GM12878 (cell line): ENCODE data around the gene NCS1. TPM values are rescaled to one million over a fixed set of nuclear protein-coding genes. Genes with fewer than 3 reads are reported as not detected.

Experiments used
- ATAC-seq: fragments of 200-7000 bp; cut with Tn5 transposase; 3 replicates; pipeline ENCODE4 v1.9.1; 2020; ENCODE audit warnings: mild to moderate bottlenecking, moderate library complexity
- BruUV-seq: library from RNA; stranded (reverse); fragments of 400-500 nt; replicated peaks from 2 replicates; lab custom pipeline; 2021; lab: Mats Ljungman, UMichigan
- CTCF ChIA-PET: fragments of 300-600 bp; sonication (Branson Sonifier 250); formaldehyde crosslinking; extraction: SDS; loops from one replicate; lab custom pipeline; 2021; ENCODE audit warnings: inconsistent platforms; lab: Yijun Ruan, JAX
- POLR2A ChIA-PET: fragments of 350-600 bp; formaldehyde crosslinking; extraction: SDS; loops from one replicate; lab custom pipeline; 2021; ENCODE audit warnings: inconsistent platforms; lab: Charles Lee
- RAD21 ChIA-PET: fragments of 300-600 bp; sonication (Branson Sonifier 250); formaldehyde crosslinking; loops from one replicate; lab custom pipeline; 2023; ENCODE audit warnings: antibody characterized with exemption; ENCODE audit not compliant: unreplicated experiment; lab: Charles Lee
- SMC1A ChIA-PET: fragments of 300-600 bp; sonication (Branson Sonifier 250); formaldehyde crosslinking; loops from one replicate; lab custom pipeline; 2023; ENCODE audit not compliant: unreplicated experiment, uncharacterized antibody; lab: Charles Lee
- DNase-seq: peaks from one replicate; pipeline ENCODE4 v3.0.0-alpha.2; 2011; ENCODE audit warnings: low read depth, low spot score
- FAIRE-seq: peaks from 3 replicates; lab custom pipeline; 2011; peaks lifted over from hg19 to GRCh38; lab: Jason Lieb, UNC
- H2AFZ ChIP-seq: 2 replicates; pipeline ENCODE4 v1.6.0; 2011; ENCODE audit warnings: low read depth, low read length, control low read depth; ENCODE audit not compliant: control insufficient read depth
- H3K27ac ChIP-seq: 2 replicates; pipeline ENCODE4 v1.5.1; 2011; ENCODE audit warnings: control low read depth; ENCODE audit not compliant: control insufficient read depth, insufficient read depth
- H3K27me3 ChIP-seq, 2 experiments: replicated peaks in 1 of 2; 2 replicates each; pipeline versions ENCODE4 v1.6.0 to v1.6.1; 2011; ENCODE audit warnings: low read length in 1 of 2; ENCODE audit not compliant: control insufficient read depth in 2 of 2, insufficient read depth in 2 of 2
- H3K36me3 ChIP-seq, 2 experiments: 2 replicates each; pipeline ENCODE4 v1.5.1; 2011; ENCODE audit warnings: low read length in 1 of 2; ENCODE audit not compliant: control insufficient read depth in 2 of 2, insufficient read depth in 2 of 2
- H3K4me1 ChIP-seq: 2 replicates; pipeline ENCODE4 v1.6.1; 2011; ENCODE audit warnings: mild to moderate bottlenecking, low read length, moderate library complexity, mixed read lengths; ENCODE audit not compliant: control insufficient read depth, insufficient read depth
- H3K4me2 ChIP-seq: 2 replicates; pipeline ENCODE4 v1.6.0; 2011; ENCODE audit warnings: control low read depth; ENCODE audit not compliant: control insufficient read depth, insufficient read depth
- H3K4me3 ChIP-seq: fragments of 200-600 bp; sonication (generic); 2 replicates; pipeline ENCODE4 v1.5.1; 2016
- H3K79me2 ChIP-seq: 2 replicates; pipeline ENCODE4 v1.6.0; 2011; ENCODE audit warnings: low read length; ENCODE audit not compliant: control insufficient read depth, insufficient read depth
- H3K9ac ChIP-seq: 2 replicates; pipeline ENCODE4 v1.8.0; 2011; ENCODE audit warnings: low read length, control low read depth, mixed read lengths; ENCODE audit not compliant: control insufficient read depth, insufficient read depth
- H3K9me3 ChIP-seq: replicated peaks from 3 replicates; pipeline ENCODE4 v1.5.1; 2011; ENCODE audit warnings: mild to moderate bottlenecking, low read length; ENCODE audit not compliant: control insufficient read depth, insufficient read depth
- H4K20me1 ChIP-seq: 2 replicates; pipeline ENCODE4 v1.6.0; 2011; ENCODE audit not compliant: control insufficient read depth, insufficient read depth
- HDGF ChIP-seq: fragments of 450-650 bp; IDR thresholded peaks from 2 replicates; pipeline ENCODE4 v1.6.1; 2016; ENCODE audit warnings: antibody characterized with exemption
- JUNB ChIP-seq: IDR thresholded peaks from 2 replicates; pipeline ENCODE4 v1.6.1; 2016; ENCODE audit warnings: antibody characterized with exemption, mild to moderate bottlenecking
- MTA2 ChIP-seq: fragments of 450-650 bp; IDR thresholded peaks from 2 replicates; pipeline ENCODE4 v1.6.1; 2016; ENCODE audit warnings: low read depth, mild to moderate bottlenecking, moderate library complexity
- NR2C1 ChIP-seq: fragments of 450-650 bp; IDR thresholded peaks from 2 replicates; pipeline ENCODE4 v1.6.1; 2017; ENCODE audit warnings: antibody characterized with exemption, mild to moderate bottlenecking, moderate library complexity
- PAX5 ChIP-seq: IDR thresholded peaks from 2 replicates; pipeline ENCODE4 v1.6.1; 2011; ENCODE audit warnings: low read depth, low read length, borderline replicate concordance
- RAD21 ChIP-seq: IDR thresholded peaks from 2 replicates; pipeline ENCODE4 v1.6.1; 2011; ENCODE audit warnings: mild to moderate bottlenecking, low read depth, low read length, moderate library complexity; ENCODE audit not compliant: insufficient read depth
- RELA ChIP-seq: fragments of 450-650 bp; IDR thresholded peaks from 2 replicates; pipeline ENCODE4 v1.8.0; 2014; ENCODE audit warnings: borderline replicate concordance; ENCODE audit not compliant: partially characterized antibody
- RFX5 ChIP-seq: IDR thresholded peaks from 2 replicates; pipeline ENCODE4 v1.6.1; 2011; ENCODE audit warnings: low read depth, low read length, improper control_type of control experiment
- SMAD5 ChIP-seq: IDR thresholded peaks from 2 replicates; pipeline ENCODE4 v1.6.1; 2016; ENCODE audit warnings: antibody characterized with exemption, low read depth
- ZNF687 ChIP-seq: fragments of 450-650 bp; IDR thresholded peaks from 2 replicates; pipeline ENCODE4 v1.6.1; 2017; ENCODE audit warnings: mild to moderate bottlenecking, moderate library complexity
- WGBS: methylation state at CpG from one replicate; pipeline ENCODE4 v1.1.6; 2016; ENCODE audit warnings: low lambda C conversion rate; ENCODE audit not compliant: insufficient replicate concordance, insufficient coverage; ENCODE audit errors: missing lambda C conversion rate; 5-methylcytosine and 5-hydroxymethylcytosine counted together
- in situ Hi-C: fragments of 300-500 bp; cut with MboI; formaldehyde crosslinking; loops from 9 replicates; pipeline ENCODE4 v1.14.3; 2018; ENCODE audit warnings: mixed read lengths
- intact Hi-C: fragments of 100-400 bp; cut with micrococcal nuclease; formaldehyde crosslinking; loops from one replicate; pipeline ENCODE4 v1.14.2; 2022; ENCODE audit not compliant: unreplicated experiment
- polyA plus RNA-seq, 11 experiments: library from polyadenylated mRNA; depleted of rRNA in 4 of 11; unstranded in 6 of 11; stranded (reverse) in 5 of 11; fragments of >200 nt; fragmentation: Nextera tagmentation in 4 of 11; fragmentation: Illumina TruSeq in 1 of 11; extraction: Ambion mirVana in 4 of 11; extraction: Trizol in 1 of 11; gene quantifications; 1 replicate in 1 of 11; 2 replicates in 10 of 11; pipeline versions ENCODE4 v1.2.1 to v1.2.3, GENCODE V29; 2011 to 2016; ENCODE audit warnings: inconsistent platforms in 2 of 11, missing spikeins in 2 of 11, low read depth in 1 of 11
- total RNA-seq, 4 experiments: library from RNA; depleted of rRNA in 3 of 4; stranded (reverse); fragments of >200 nt in 3 of 4; fragmentation: Illumina TruSeq in 1 of 4; extraction: Trizol in 1 of 4; gene quantifications; 2 replicates each; pipeline versions ENCODE4 v1.2.1 to v1.2.3, GENCODE V29; 2013 to 2021
- TF ChIP-seq, protein P1 (sequence below): IDR thresholded peaks from 2 replicates; pipeline ENCODE4 v1.6.1; 2011; ENCODE audit warnings: low read depth, mild to moderate bottlenecking, low read length, moderate library complexity, borderline replicate concordance; ENCODE audit errors: extremely low read depth
- TF ChIP-seq, protein P2 (sequence below): IDR thresholded peaks from 2 replicates; pipeline ENCODE4 v1.6.1; 2011; ENCODE audit warnings: mild to moderate bottlenecking, low read depth, low read length, moderate library complexity; ENCODE audit not compliant: insufficient replicate concordance

NCS1 gene
- total and polyA plus RNA-seq, 10 of the 15 experiments (the other 5 are each of a cell fraction or from before 2014, with no cell fraction given): 0.04 to 0.22 (median 0.06) TPM; not detected in 4

- ATAC-seq (no peak), FAIRE-seq (no peak), DNase-seq (no peak)
- Histone ChIP-seq H3K9me3 (no peaks in the 10 kb centered on the region), H4K20me1 (no peaks in the 10 kb centered on the region), H3K4me3 (no peak overlapping the region), H3K4me2 (no peak overlapping the region), H2AFZ (no peak overlapping the region), H3K36me3 (no peaks in the 10 kb centered on the region), H3K27me3 (peaks cover 7% of the 10 kb centered on the region in 2 experiments; a peak in 3 of 4 replicates), H3K4me1 (no peaks in the 10 kb centered on the region; the same call in 1 of the 2 replicates), H3K9ac (no peak overlapping the region), H3K79me2 (no peaks in the 10 kb centered on the region), H3K27ac (no peak overlapping the region)
- WGBS: 37% methylated on average over 9 of the region's 9 CpGs
- no TSS peak for BruUV-seq
- ChIA-PET RAD21 (interaction anchor here (0.6 kb wide), 1 partner anchor 9 kb away, joined by 3 read pairs; no protein-coding TSS in a partner anchor), CTCF (no interaction called here), POLR2A (interaction anchor here (0.5 kb wide), 1 partner anchor 28 kb away, joined by 3 read pairs; no protein-coding TSS in a partner anchor), SMC1A (no interaction called here)
- TF ChIP-seq RFX5 (no peak), SMAD5 (no peak), RELA (no peak), JUNB (no peak), NR2C1 (no peak), HDGF (no peak)
- TF ChIP-seq, protein P1, sequence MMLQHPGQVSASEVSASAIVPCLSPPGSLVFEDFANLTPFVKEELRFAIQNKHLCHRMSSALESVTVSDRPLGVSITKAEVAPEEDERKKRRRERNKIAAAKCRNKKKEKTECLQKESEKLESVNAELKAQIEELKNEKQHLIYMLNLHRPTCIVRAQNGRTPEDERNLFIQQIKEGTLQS: no peak
- in situ Hi-C loops (no loop called here), intact Hi-C loops (no loop called here)
Measured at GRCh38 chr9:130173666-130173983, 1.4 kb downstream of the NCS1 start.

GRCh38 chr9:130174025-130174424 is 1.8 kb downstream of the NCS1 start:
- no TSS peak for BruUV-seq
- ChIA-PET CTCF (no interaction called here), POLR2A (interaction anchor here (0.5 kb wide), 1 partner anchor 29 kb away, joined by 3 read pairs; no protein-coding TSS in a partner anchor), RAD21 (interaction anchor here (0.6 kb wide), 1 partner anchor 10 kb away, joined by 3 read pairs; no protein-coding TSS in a partner anchor), SMC1A (no interaction called here)
- H3K9me3 ChIP-seq: no peaks in the 10 kb centered on the region
- H4K20me1 ChIP-seq: no peaks in the 10 kb centered on the region
- FAIRE-seq: no peak
- WGBS: 46% methylated on average over 9 of the region's 9 CpGs
- in situ Hi-C loops: no loop called here
- H3K9ac ChIP-seq: no peak overlapping the region
- H2AFZ ChIP-seq: no peak overlapping the region
- H3K27me3 ChIP-seq: peaks cover 7% of the 10 kb centered on the region in 2 experiments; a peak in 3 of 4 replicates
- H3K4me1 ChIP-seq: no peaks in the 10 kb centered on the region; the same call in 1 of the 2 replicates
- ATAC-seq: no peak
- no peak for DNase-seq
- H3K4me3 ChIP-seq: no peak overlapping the region
- H3K79me2 ChIP-seq: no peaks in the 10 kb centered on the region
- intact Hi-C loops: no loop called here
- no peak overlapping the region for H3K27ac ChIP-seq
- no peaks in the 10 kb centered on the region for H3K36me3 ChIP-seq
- H3K4me2 ChIP-seq: no peak overlapping the region
- TF ChIP-seq PAX5: no peak
- TF ChIP-seq MTA2: no peak
- no peak for TF ChIP-seq RAD21
- TF ChIP-seq ZNF687: no peak
- TF ChIP-seq, protein P2, sequence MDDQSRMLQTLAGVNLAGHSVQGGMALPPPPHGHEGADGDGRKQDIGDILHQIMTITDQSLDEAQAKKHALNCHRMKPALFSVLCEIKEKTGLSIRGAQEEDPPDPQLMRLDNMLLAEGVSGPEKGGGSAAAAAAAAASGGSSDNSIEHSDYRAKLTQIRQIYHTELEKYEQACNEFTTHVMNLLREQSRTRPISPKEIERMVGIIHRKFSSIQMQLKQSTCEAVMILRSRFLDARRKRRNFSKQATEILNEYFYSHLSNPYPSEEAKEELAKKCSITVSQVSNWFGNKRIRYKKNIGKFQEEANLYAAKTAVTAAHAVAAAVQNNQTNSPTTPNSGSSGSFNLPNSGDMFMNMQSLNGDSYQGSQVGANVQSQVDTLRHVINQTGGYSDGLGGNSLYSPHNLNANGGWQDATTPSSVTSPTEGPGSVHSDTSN: no peak
